Liver (tissue), 9 donors: ENCODE measurements around the gene TRIO. TPM values are rescaled to one million over a fixed set of nuclear protein-coding genes. Genes with fewer than 3 reads are reported as not detected.
"Not testable (repeated sequence)": the region's sequence is repeated elsewhere in the genome, so short reads cannot be mapped to it uniquely, and the experiment has no call there.

ENCODE experiments used
- DNase-seq: peaks from one replicate; pipeline ENCODE4 v3.0.0-alpha.2; 2017; ENCODE audit warnings: low spot score
- H3K27ac ChIP-seq, 2 donors: one replicate each; pipeline ENCODE4 v1.7.0; 2013; ENCODE audit warnings: inconsistent platforms in 2 of 2, low read length in 2 of 2, control low read depth in 1 of 2, low read depth in 1 of 2, mild to moderate bottlenecking in 1 of 2
- H3K27me3 ChIP-seq, 4 donors: one replicate each; pipeline versions ENCODE4 v1.6.1 to v1.7.0; 2013; ENCODE audit warnings: low read length in 3 of 4, inconsistent platforms in 1 of 4, mild to moderate bottlenecking in 1 of 4, moderate library complexity in 1 of 4; ENCODE audit not compliant: control insufficient read depth in 4 of 4, insufficient read depth in 4 of 4
- H3K36me3 ChIP-seq, 4 donors: one replicate each; pipeline versions ENCODE4 v1.6.1 to v1.7.0; 2013; ENCODE audit warnings: low read length in 3 of 4, mild to moderate bottlenecking in 3 of 4, low read depth in 1 of 4, moderate library complexity in 1 of 4; ENCODE audit not compliant: control insufficient read depth in 4 of 4, insufficient read depth in 3 of 4
- H3K4me1 ChIP-seq, 4 donors: one replicate each; pipeline versions ENCODE4 v1.6.1 to v1.7.0; 2013; ENCODE audit warnings: low read length in 3 of 4, mild to moderate bottlenecking in 3 of 4, moderate library complexity in 1 of 4; ENCODE audit not compliant: control insufficient read depth in 4 of 4, insufficient read depth in 4 of 4
- H3K4me3 ChIP-seq, 3 donors: one replicate each; pipeline versions ENCODE4 v1.6.1 to v1.7.0; 2013; ENCODE audit warnings: low read length in 3 of 3, control low read depth in 1 of 3, low read depth in 1 of 3, mild to moderate bottlenecking in 1 of 3
- H3K9ac ChIP-seq, 2 donors: one replicate each; pipeline ENCODE4 v1.7.0; 2013; ENCODE audit warnings: low read length in 2 of 2, mild to moderate bottlenecking in 2 of 2, moderate library complexity in 2 of 2, control low read depth in 1 of 2, low read depth in 1 of 2
- H3K9me3 ChIP-seq, 4 donors: one replicate each; pipeline versions ENCODE4 v1.6.1 to v1.7.0; 2013; ENCODE audit warnings: low read length in 3 of 4; ENCODE audit not compliant: control insufficient read depth in 4 of 4
- ATF3 ChIP-seq: IDR thresholded peaks from 2 replicates; pipeline ENCODE4 v1.6.1; 2016; ENCODE audit warnings: antibody characterized with exemption
- CTCF ChIP-seq: fragments of 150-350 bp; IDR thresholded peaks from 2 replicates; pipeline ENCODE4 v1.5.1; 2017; ENCODE audit warnings: improper control_type of control experiment, low read depth, low read length; ENCODE audit not compliant: missing input control
- EGR1 ChIP-seq, 2 donors: IDR thresholded peaks; 2 replicates each; pipeline ENCODE4 v1.6.1; 2016 to 2018; ENCODE audit warnings: antibody characterized with exemption in 2 of 2, low read depth in 2 of 2
- FOXA1 ChIP-seq: IDR thresholded peaks from 2 replicates; pipeline ENCODE4 v1.6.1; 2016; ENCODE audit warnings: antibody characterized with exemption
- FOXA2 ChIP-seq: IDR thresholded peaks from 2 replicates; pipeline ENCODE4 v1.6.1; 2016; ENCODE audit warnings: antibody characterized with exemption
- GABPA ChIP-seq, 2 donors: IDR thresholded peaks in 1 of 2; conservative IDR thresholded peaks in 1 of 2; 2 replicates each; pipeline ENCODE4 v1.6.1; 2016; ENCODE audit warnings: antibody characterized with exemption in 2 of 2, mild to moderate bottlenecking in 1 of 2, moderate library complexity in 1 of 2
- HNF4A ChIP-seq, 2 donors: conservative IDR thresholded peaks; 2 replicates each; pipeline ENCODE4 v1.6.1; 2016; ENCODE audit warnings: antibody characterized with exemption in 2 of 2, mild to moderate bottlenecking in 2 of 2
- HNF4G ChIP-seq: IDR thresholded peaks from 2 replicates; pipeline ENCODE4 v1.6.1; 2016; ENCODE audit warnings: antibody characterized with exemption
- JUND ChIP-seq, 2 donors: IDR thresholded peaks; 2 replicates each; pipeline ENCODE4 v1.6.1; 2016; ENCODE audit warnings: antibody characterized with exemption in 2 of 2
- NR2F2 ChIP-seq: IDR thresholded peaks from 2 replicates; pipeline ENCODE4 v1.6.1; 2016; ENCODE audit warnings: antibody characterized with exemption
- RAD21 ChIP-seq, 2 donors: IDR thresholded peaks; 2 replicates each; pipeline ENCODE4 v1.6.1; 2016; ENCODE audit warnings: antibody characterized with exemption in 2 of 2, mild to moderate bottlenecking in 2 of 2
- REST ChIP-seq: IDR thresholded peaks from 2 replicates; pipeline ENCODE4 v1.6.1; 2016; ENCODE audit warnings: antibody characterized with exemption, mild to moderate bottlenecking
- RXRA ChIP-seq, 2 donors: IDR thresholded peaks; 2 replicates each; pipeline ENCODE4 v1.6.1; 2017 to 2018; ENCODE audit warnings: antibody characterized with exemption in 2 of 2, mild to moderate bottlenecking in 1 of 2
- SP1 ChIP-seq: IDR thresholded peaks from 2 replicates; pipeline ENCODE4 v1.6.1; 2018; ENCODE audit warnings: antibody characterized with exemption, mild to moderate bottlenecking
- TAF1 ChIP-seq: conservative IDR thresholded peaks from 2 replicates; pipeline ENCODE4 v1.6.1; 2016; ENCODE audit warnings: antibody characterized with exemption, mild to moderate bottlenecking
- YY1 ChIP-seq: IDR thresholded peaks from 2 replicates; pipeline ENCODE4 v1.6.1; 2016; ENCODE audit warnings: antibody characterized with exemption, mild to moderate bottlenecking
- ZBTB33 ChIP-seq: IDR thresholded peaks from 2 replicates; pipeline ENCODE4 v1.6.1; 2016; ENCODE audit warnings: antibody characterized with exemption
- WGBS: extraction: QIAGEN DNeasy Blood & Tissue Kit; methylation state at CpG from one replicate; pipeline ENCODE4 v1.1.7; 2013; 5-methylcytosine and 5-hydroxymethylcytosine counted together
- polyA plus RNA-seq, 2 donors: library from polyadenylated mRNA; stranded (reverse) in 1 of 2; unstranded in 1 of 2; fragments of 200-250 nt in 1 of 2; fragments of >200 nt in 1 of 2; fragmentation: Nextera tagmentation in 1 of 2; extraction: Ambion mirVana in 1 of 2; gene quantifications; one replicate each; pipeline versions ENCODE4 v1.2.1 to v1.2.3, GENCODE V29; 2013 to 2015
- total RNA-seq, 2 donors: library from RNA; depleted of rRNA; stranded (reverse); fragments of >200 nt; gene quantifications; one replicate each; pipeline ENCODE4 v1.2.3, GENCODE V29; 2014
- TF ChIP-seq, protein P1 (sequence below): IDR thresholded peaks from 2 replicates; pipeline ENCODE4 v1.6.1; 2016; ENCODE audit warnings: antibody characterized with exemption
- donor health status: healthy.
- donor health status: healthy.
- donor health status: healthy.
- donor health status: healthy.
- donor health status: healthy.

The TRIO gene
- total and polyA plus RNA-seq, 4 donors: 8.5 to 86.2 (median 16.0) TPM

GRCh38 chr5:14552017-14552416 lies 408.9 kb downstream of the TRIO start:
- WGBS: 36% methylated on average over 1 of the region's 1 CpG

DNA sequence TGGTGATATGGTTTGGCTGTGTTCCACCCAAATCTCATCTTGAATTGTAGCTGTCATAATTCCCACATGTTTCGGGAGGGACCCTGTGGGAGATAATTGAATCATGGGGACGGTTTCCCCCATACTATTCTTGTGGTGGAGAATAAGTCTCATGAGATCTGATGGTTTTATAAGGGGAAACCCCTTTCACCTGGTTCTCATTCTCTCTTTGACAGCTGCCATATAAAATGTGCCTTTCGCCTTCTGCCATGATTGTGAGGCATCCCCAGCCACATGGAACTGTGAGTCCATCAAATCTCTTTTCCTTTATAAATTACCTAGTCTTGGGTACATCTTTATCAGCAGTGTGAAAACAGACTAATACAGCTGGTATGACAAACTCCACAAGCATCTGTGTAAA lies 411.1 kb downstream of the TRIO start:
- WGBS: 79% methylated on average over 3 of the region's 3 CpGs
- H3K36me3 ChIP-seq, H3K4me1 ChIP-seq, H3K9ac ChIP-seq, H3K27ac ChIP-seq, H3K9me3 ChIP-seq, H3K27me3 ChIP-seq, H3K4me3 ChIP-seq, DNase-seq: not testable (repeated sequence)

More at GRCh38 chr5:14552017-14552416, 408.9 kb downstream of the TRIO start:
- no peaks in the 10 kb centered on the region for H3K36me3 ChIP-seq
- DNase-seq: no peak
- H3K9me3 ChIP-seq: peaks cover 0 to 1% (median 0%) of the 10 kb centered on the region in 4 donors
- no peak overlapping the region for H3K27ac ChIP-seq
- no peak overlapping the region for H3K4me3 ChIP-seq
- H3K9ac ChIP-seq: no peak overlapping the region
- H3K4me1 ChIP-seq: no peaks in the 10 kb centered on the region
- H3K27me3 ChIP-seq: no peaks in the 10 kb centered on the region
- no peak for TF ChIP-seq TAF1
- no peak for TF ChIP-seq RAD21 (IDR thresholded peaks at IDR 0.05)
- TF ChIP-seq JUND (IDR thresholded peaks at IDR 0.05): no peak
- no peak for TF ChIP-seq REST
- TF ChIP-seq SP1: no peak

DNA sequence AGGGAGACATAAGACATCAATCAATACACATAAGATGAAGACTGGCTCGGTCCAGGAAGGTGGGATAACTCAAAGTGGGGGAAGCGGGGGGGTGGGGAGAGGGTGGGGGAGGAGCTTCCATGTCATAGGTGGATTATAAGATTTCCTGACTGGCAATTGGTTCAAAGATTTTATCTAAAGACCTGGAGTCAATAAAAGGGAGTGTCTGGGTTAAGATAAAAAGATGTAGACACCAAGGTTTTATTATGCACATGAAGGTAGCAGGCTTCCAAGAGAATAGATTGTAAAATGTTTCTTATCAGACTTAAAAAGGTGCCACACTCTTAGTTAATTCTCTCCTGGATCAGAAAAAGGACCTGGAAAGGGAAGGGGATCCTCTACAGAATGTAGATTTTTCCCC lies 412.9 kb downstream of the TRIO start:
- TF ChIP-seq NR2F2 (no peak), FOXA2 (no peak), HNF4G (no peak), FOXA1 (no peak), CTCF (no peak), RAD21 (IDR thresholded peaks at IDR 0.05) (no peak), JUND (IDR thresholded peaks at IDR 0.05) (no peak), YY1 (no peak), GABPA (IDR thresholded peaks at IDR 0.05 in 1 of 2, conservative IDR thresholded peaks at IDR 0.05 in 1 of 2) (no peak), EGR1 (IDR thresholded peaks at IDR 0.05; ENCODE audit: low read depth in 2 of 2) (no peak), HNF4A (conservative IDR thresholded peaks at IDR 0.05) (no peak), ATF3 (no peak), RXRA (IDR thresholded peaks at IDR 0.05) (no peak), SP1 (no peak), REST (no peak), TAF1 (no peak), ZBTB33 (no peak)
- TF ChIP-seq, protein P1, sequence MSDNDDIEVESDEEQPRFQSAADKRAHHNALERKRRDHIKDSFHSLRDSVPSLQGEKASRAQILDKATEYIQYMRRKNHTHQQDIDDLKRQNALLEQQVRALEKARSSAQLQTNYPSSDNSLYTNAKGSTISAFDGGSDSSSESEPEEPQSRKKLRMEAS: no peak
- 66% methylated on average over 2 of the region's 2 CpGs for WGBS
- H3K9ac ChIP-seq: no peak overlapping the region
- no peaks in the 10 kb centered on the region for H3K9me3 ChIP-seq
- H3K27ac ChIP-seq: no peak overlapping the region
- DNase-seq: no peak
- H3K27me3 ChIP-seq: no peaks in the 10 kb centered on the region
- H3K4me3 ChIP-seq: no peak overlapping the region
- H3K36me3 ChIP-seq: no peaks in the 10 kb centered on the region
- H3K4me1 ChIP-seq: no peaks in the 10 kb centered on the region
